SK-N-MC (cell line): ENCODE results near the gene IL1F10.

Experiments
- DNase-seq: peaks from one replicate; pipeline ENCODE4 v3.0.0-alpha.2; 2011; ENCODE audit warnings: low read depth, low spot score
- H3K27ac ChIP-seq: fragments of 200-600 bp; sonication (generic); 2 replicates; pipeline ENCODE4 v1.5.1; 2016; ENCODE audit warnings: mixed run types
- H3K36me3 ChIP-seq: fragments of 200-600 bp; sonication (generic); 2 replicates; pipeline ENCODE4 v1.6.1; 2017; ENCODE audit warnings: antibody characterized with exemption, low read length, mixed read lengths; ENCODE audit not compliant: insufficient read depth
- H3K4me3 ChIP-seq: fragments of 200-600 bp; sonication (generic); 2 replicates; pipeline ENCODE4 v1.5.1; 2016
- H3K9ac ChIP-seq: fragments of 200-600 bp; sonication (generic); 2 replicates; pipeline ENCODE4 v1.8.0; 2017; ENCODE audit warnings: mixed run types, mixed read lengths; ENCODE audit not compliant: insufficient read length
- H3K9me3 ChIP-seq: fragments of 200-600 bp; sonication (generic); 2 replicates; pipeline ENCODE4 v1.6.1; 2017; ENCODE audit warnings: low read depth, mild to moderate bottlenecking, antibody characterized with exemption, low read length, moderate library complexity, mixed read lengths
- EZH2 ChIP-seq: fragments of 200-600 bp; sonication (generic); IDR thresholded peaks from one replicate; pipeline ENCODE4 v1.6.1; 2017; ENCODE audit warnings: antibody characterized with exemption
- FOXP2 ChIP-seq: optimal IDR thresholded peaks from 2 replicates; pipeline ENCODE3; 2011; ENCODE audit warnings: mild to moderate bottlenecking, moderate library complexity; ENCODE audit not compliant: insufficient read depth; ENCODE audit errors: extremely low read length, control extremely low read depth
- POLR2AphosphoS5 ChIP-seq: IDR thresholded peaks from 2 replicates; pipeline ENCODE4 v1.6.1; 2012; ENCODE audit warnings: mild to moderate bottlenecking, low read depth, low read length, borderline replicate concordance

The IL1F10 gene, protein sequence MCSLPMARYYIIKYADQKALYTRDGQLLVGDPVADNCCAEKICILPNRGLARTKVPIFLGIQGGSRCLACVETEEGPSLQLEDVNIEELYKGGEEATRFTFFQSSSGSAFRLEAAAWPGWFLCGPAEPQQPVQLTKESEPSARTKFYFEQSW

DNA sequence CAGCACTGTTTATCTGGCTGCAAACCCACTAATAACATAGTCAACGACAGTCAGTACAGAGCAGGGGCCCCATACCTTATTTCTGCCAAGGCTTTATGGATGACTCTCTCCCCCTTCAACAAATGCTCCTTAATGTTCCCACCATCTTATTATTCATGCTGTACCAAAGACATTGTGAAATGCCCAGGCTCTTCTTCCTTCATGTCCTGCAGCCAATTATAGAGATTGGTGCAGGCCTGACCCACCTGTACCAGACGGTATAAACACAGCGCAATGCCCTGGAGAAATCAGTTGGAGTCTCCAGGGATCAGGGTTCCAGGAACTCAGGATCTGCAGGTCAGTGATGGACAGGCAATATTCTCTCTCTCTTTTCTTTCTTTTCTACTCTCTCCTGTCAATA lies at the start of gene IL1F10:
Gene IL1F10 (plus strand): TSS at position 290 of the 400 bp plus-strand sequence. CDS start 4,769 bp downstream, outside the sequence.
- H3K9ac ChIP-seq, result no peak within 1 kb of the TSS
- no peak within 1 kb of the TSS for H3K27ac ChIP-seq
- DNase-seq, result no peak
- no peak for TF ChIP-seq EZH2
- no peak for TF ChIP-seq POLR2AphosphoS5
- TF ChIP-seq FOXP2, result no peak
- H3K4me3 ChIP-seq, result no peak within 1 kb of the TSS
- no peaks in the 10 kb centered on the region for H3K9me3 ChIP-seq
- no peaks in the 10 kb centered on the region for H3K36me3 ChIP-seq

DNA sequence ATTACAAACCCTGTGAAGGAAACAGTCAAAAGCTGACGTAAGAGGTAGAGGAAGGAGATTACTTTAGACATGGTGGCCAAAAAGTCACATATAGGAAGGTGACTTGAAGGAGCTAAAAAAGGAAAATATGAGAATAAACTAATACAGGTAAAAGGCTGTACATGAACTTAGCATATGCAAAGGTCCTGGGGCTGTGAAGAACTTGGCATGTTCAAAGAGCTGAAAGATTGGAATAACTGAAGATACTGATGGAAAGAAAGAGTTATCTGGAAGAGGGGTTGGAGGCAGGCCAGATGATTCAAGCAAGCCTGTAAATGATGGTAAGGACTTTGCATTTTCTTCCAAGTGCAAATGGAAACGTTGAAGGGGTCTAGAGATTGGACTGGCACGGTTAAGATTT lies 49.3 kb upstream of the IL1F10 start:
- Histone ChIP-seq H3K9ac (no peak overlapping the region), H3K27ac (no peak overlapping the region), H3K36me3 (no peaks in the 10 kb centered on the region), H3K4me3 (no peak overlapping the region), H3K9me3 (no peaks in the 10 kb centered on the region)
- TF ChIP-seq FOXP2 (no peak), POLR2AphosphoS5 (no peak), EZH2 (no peak)
- no peak for DNase-seq

DNA sequence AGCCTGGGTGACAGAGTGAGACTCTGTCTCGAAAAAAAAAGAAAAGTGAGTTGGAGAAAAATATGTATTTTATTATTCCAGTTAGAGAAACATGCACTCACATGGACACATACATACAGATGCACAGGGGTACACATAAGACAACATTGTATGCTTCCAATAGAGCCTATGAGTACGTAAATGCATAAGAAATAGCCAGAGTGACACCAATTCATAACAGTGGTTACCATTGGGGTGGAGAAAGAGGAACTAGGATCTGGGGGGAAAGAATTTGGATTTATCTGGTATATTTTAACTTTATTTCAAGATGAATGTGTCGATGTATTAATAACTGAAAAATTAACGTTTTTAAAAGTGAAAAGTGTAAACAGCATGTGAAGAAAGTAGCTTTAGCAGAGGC lies 46.5 kb upstream of the IL1F10 start:
- no peak for DNase-seq
- H3K9ac ChIP-seq, result no peak overlapping the region
- no peak overlapping the region for H3K27ac ChIP-seq
- no peaks in the 10 kb centered on the region for H3K36me3 ChIP-seq
- H3K4me3 ChIP-seq, result no peak overlapping the region
- TF ChIP-seq FOXP2 (no peak), EZH2 (no peak), POLR2AphosphoS5 (no peak)
- H3K9me3 ChIP-seq, result no peaks in the 10 kb centered on the region

DNA sequence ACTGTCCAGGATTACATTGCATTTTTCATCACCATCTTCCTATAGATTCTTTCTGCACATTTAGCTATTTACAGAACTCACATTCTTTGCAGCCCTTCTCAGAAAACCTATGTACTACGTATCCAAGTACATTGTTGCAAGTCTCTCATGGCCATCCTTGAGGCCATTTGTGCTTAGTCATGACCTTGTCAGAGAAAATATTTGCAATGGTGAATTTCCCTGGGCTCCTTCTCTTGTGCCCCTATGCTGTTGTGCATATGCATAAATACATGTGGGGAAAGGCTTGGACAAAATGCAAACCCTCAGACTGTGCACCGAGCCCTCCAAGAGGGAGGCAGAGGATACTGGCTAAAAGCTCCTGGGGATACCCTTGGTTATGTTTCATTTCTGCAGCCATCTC lies 43.0 kb upstream of the IL1F10 start:
- Histone ChIP-seq H3K9me3 (no peaks in the 10 kb centered on the region), H3K4me3 (no peak overlapping the region), H3K27ac (no peak overlapping the region), H3K36me3 (no peaks in the 10 kb centered on the region), H3K9ac (no peak overlapping the region)
- no peak for TF ChIP-seq POLR2AphosphoS5
- no peak for TF ChIP-seq FOXP2
- TF ChIP-seq EZH2, result no peak
- no peak for DNase-seq

DNA sequence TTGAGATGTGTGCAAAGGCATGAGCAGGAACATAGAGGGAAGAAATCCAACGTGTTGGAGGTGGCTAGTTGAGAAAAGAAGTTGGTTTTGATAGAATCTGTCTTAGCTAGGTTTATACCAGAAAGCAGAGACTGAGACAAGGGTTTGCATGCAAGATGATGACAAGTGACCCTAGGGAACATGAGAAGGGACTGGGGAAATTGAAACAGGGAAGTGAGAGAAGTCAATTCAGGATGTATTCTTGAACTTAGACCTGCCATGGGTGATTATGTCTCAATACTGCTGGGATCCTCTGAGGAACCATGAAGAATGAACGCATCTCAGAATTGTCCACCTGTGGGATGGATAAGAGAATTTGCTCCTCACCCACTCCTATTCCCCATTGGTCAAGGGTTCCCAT lies 42.0 kb upstream of the IL1F10 start:
- Histone ChIP-seq H3K9me3 (no peaks in the 10 kb centered on the region), H3K9ac (no peak overlapping the region), H3K36me3 (no peaks in the 10 kb centered on the region), H3K27ac (no peak overlapping the region), H3K4me3 (no peak overlapping the region)
- no peak for DNase-seq
- TF ChIP-seq FOXP2 (no peak), EZH2 (no peak), POLR2AphosphoS5 (no peak)

DNA sequence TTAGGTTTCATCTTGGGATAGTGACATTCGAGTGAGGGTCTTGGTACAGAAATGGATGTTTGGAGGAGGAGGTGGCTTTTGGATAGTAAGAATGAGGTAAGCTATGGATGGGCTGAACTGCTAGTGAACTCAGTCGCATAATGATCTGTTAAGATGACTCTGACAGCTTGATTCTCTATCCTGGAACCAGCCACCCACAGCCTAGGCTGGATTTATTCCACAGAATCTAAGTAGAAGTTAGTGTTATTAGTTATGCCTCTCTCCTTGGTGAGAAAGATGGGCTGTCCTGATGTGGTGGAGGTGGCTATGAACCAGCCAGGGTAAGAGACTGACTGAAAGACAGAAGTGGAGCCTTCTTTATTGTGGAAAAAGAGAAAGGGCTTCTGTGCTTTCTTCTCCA lies 40.1 kb upstream of the IL1F10 start:
- no peak overlapping the region for H3K4me3 ChIP-seq
- TF ChIP-seq FOXP2, result no peak
- TF ChIP-seq POLR2AphosphoS5, result no peak
- TF ChIP-seq EZH2, result no peak
- no peak for DNase-seq
- no peak overlapping the region for H3K27ac ChIP-seq
- no peaks in the 10 kb centered on the region for H3K36me3 ChIP-seq
- no peaks in the 10 kb centered on the region for H3K9me3 ChIP-seq
- H3K9ac ChIP-seq, result no peak overlapping the region

DNA sequence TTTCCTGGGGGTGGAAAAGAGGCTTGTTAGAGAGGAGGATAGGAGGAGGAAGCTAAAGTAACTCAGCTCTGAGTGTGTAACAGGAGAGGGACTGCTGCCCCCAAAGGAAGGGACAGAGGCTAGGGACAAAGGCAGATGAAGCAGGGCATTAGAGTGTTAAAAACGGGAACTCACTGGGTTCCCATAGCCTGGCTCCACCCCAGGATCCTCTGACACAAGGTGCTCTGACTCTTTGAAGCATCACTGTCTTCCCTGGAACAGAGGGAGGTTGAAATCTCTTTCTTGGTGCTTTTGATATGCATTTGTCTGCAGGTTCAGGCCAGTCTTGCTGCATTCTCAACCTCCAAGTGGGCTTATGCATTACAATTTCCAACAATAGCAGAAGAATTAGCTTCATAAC lies 39.7 kb upstream of the IL1F10 start:
- Histone ChIP-seq H3K4me3 (no peak overlapping the region), H3K9ac (no peak overlapping the region), H3K36me3 (no peaks in the 10 kb centered on the region), H3K9me3 (no peaks in the 10 kb centered on the region), H3K27ac (no peak overlapping the region)
- TF ChIP-seq FOXP2, result no peak
- no peak for TF ChIP-seq POLR2AphosphoS5
- TF ChIP-seq EZH2, result no peak
- no peak for DNase-seq

DNA sequence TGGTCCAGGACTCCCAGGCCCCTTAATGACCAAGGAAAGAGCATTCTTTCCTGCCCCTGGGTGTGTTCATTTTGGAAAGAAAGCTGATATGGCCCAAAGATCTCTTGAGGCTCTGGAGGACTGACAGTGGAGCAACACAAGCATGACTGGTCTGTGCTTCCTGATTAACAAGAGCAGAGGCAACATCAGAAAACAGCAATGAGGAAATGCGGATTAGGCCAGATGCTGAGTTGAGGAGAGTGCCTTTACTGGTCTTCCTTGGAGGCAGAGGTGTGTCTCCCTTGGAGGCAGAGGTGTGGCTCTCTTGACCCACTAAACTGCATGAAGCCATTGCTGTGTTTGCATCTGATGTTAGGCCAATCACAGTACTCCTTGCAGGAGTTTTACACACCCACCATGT lies 35.0 kb upstream of the IL1F10 start:
- H3K27ac ChIP-seq, result no peak overlapping the region
- no peak for TF ChIP-seq FOXP2
- TF ChIP-seq EZH2, result no peak
- no peak for TF ChIP-seq POLR2AphosphoS5
- no peak overlapping the region for H3K9ac ChIP-seq
- no peaks in the 10 kb centered on the region for H3K9me3 ChIP-seq
- no peaks in the 10 kb centered on the region for H3K36me3 ChIP-seq
- no peak for DNase-seq
- no peak overlapping the region for H3K4me3 ChIP-seq

DNA sequence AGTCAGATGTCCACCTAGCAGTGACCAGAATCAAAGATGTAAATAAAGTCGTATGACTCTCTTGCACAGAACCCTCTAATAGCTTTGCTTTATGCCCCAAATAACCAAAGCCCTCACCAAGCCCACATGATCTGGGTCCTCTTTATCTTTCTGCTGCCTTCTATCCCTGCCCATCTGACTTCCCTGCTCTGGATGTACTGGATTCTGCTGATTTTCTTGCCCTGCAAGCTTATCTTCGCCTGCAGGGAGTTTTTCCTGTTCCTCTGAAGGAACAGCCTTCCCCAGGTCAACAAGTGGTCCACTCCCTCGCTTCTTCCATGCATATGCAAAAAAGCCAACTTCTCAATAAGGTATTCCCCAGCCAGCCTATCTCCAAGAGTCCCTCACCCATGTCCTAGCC lies 33.8 kb upstream of the IL1F10 start:
- no peak overlapping the region for H3K27ac ChIP-seq
- no peak for DNase-seq
- no peak overlapping the region for H3K4me3 ChIP-seq
- no peaks in the 10 kb centered on the region for H3K9me3 ChIP-seq
- TF ChIP-seq FOXP2, result no peak
- TF ChIP-seq EZH2, result no peak
- no peak for TF ChIP-seq POLR2AphosphoS5
- H3K9ac ChIP-seq, result no peak overlapping the region
- H3K36me3 ChIP-seq, result no peaks in the 10 kb centered on the region

DNA sequence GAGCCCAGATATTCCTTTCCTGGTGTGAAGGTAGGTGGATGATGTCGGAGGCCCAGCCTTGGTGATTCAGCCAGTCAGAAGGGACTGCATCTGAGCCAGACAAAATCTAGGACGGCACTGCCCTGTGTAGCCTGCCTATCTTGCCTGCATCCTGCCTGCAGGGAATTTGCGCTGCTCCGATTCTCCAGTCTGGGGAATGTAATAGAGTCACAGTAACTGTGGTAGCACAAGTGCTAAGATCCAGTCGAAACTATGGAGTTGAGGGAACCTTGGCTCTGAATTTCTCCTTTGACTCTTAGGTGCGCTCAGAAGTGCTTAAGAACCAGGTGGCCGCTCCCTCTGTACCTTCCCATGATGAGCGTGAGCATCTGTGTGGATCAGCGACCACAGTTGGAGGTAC lies 31.0 kb upstream of the IL1F10 start:
- TF ChIP-seq POLR2AphosphoS5, result no peak

More for the DNA sequence above, 31.0 kb upstream of the IL1F10 start:
- Histone ChIP-seq H3K4me3 (no peak overlapping the region), H3K9me3 (no peaks in the 10 kb centered on the region), H3K9ac (no peak overlapping the region), H3K27ac (no peak overlapping the region), H3K36me3 (no peaks in the 10 kb centered on the region)
- DNase-seq, result no peak
